T-helper 22 cell (primary cell): ENCODE data around the gene BRF1.
"Not testable (repeated sequence)": the region's sequence is repeated elsewhere in the genome, so short reads cannot be mapped to it uniquely, and the experiment has no call there.

ENCODE experiments used
- DNase-seq: peaks from one replicate; pipeline ENCODE4 v3.0.0-alpha.2; 2020; ENCODE audit warnings: low read depth

BRF1 gene

GRCh38 chr14:105290621-105291346 is 10.0 kb downstream of the BRF1 start:
- no peak for DNase-seq

GRCh38 chr14:105288936-105289335 is 11.9 kb downstream of the BRF1 start:
- DNase-seq: not testable (repeated sequence)

GRCh38 chr14:105287249-105288102 is 13.3 kb downstream of the BRF1 start:
- no peak for DNase-seq

- no peak for DNase-seq
Observed at GRCh38 chr14:105286759-105287144, 14.0 kb downstream of the BRF1 start.

- no peak for DNase-seq
Observed at GRCh38 chr14:105285174-105285573, 15.6 kb downstream of the BRF1 start.

GRCh38 chr14:105283899-105284298 is 16.9 kb downstream of the BRF1 start:
- DNase-seq: no peak

- no peak for DNase-seq
Observed at GRCh38 chr14:105283028-105283427, 17.8 kb downstream of the BRF1 start.

- DNase-seq: no peak
Observed at GRCh38 chr14:105282098-105282725, 18.6 kb downstream of the BRF1 start.

GRCh38 chr14:105281371-105282097 is 19.3 kb downstream of the BRF1 start:
- DNase-seq: no peak

- no peak for DNase-seq
Observed at GRCh38 chr14:105280525-105280924, 20.3 kb downstream of the BRF1 start.

- no peak for DNase-seq
Observed at GRCh38 chr14:105279642-105280361, 21.0 kb downstream of the BRF1 start.

GRCh38 chr14:105277448-105277847 is 23.4 kb downstream of the BRF1 start:
- DNase-seq: not testable (repeated sequence)

GRCh38 chr14:105275267-105275946 is 25.4 kb downstream of the BRF1 start:
- no peak for DNase-seq

GRCh38 chr14:105274637-105275036 is 26.2 kb downstream of the BRF1 start:
- DNase-seq: no peak

GRCh38 chr14:105273062-105273461 is 27.7 kb downstream of the BRF1 start:
- DNase-seq: no peak

- no peak for DNase-seq
Observed at GRCh38 chr14:105272623-105273022, 28.2 kb downstream of the BRF1 start.

GRCh38 chr14:105271224-105271890 is 29.4 kb downstream of the BRF1 start:
- DNase-seq: no peak

GRCh38 chr14:105269405-105269804 is 31.4 kb downstream of the BRF1 start:
- no peak for DNase-seq

GRCh38 chr14:105268736-105269354 is 32.0 kb downstream of the BRF1 start:
- no peak for DNase-seq
